Stimulated activated CD4-positive, alpha-beta T cell treated with anti-CD3 and anti-CD28 coated beads, Interleukin-4, amount 100 ng/mL, for 24 hours (primary cell): ENCODE data around the gene MLH3.
"Not testable (repeated sequence)": the region's sequence is repeated elsewhere in the genome, so short reads cannot be mapped to it uniquely, and the experiment has no call there.

Experiments
- DNase-seq: peaks from one replicate; pipeline ENCODE4 v3.0.0-alpha.2; 2020

MLH3 gene

DNA sequence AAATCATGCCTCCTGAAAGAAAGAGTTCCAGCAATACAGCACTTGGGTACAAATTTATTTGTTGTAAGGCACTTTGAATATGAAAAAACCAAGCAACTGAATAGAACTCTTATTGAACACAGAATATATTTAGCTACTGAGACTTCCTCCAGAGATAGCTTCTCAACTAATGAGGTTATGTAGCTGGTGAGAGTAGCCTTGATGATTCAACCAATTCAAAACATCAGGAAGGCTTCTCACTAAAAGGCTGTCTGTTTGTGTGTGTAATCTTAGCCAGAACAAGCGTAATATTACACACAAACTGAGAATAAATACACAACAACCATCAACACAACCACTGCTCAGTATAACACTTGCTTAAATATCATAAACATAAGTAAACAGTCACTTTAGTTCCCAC is 28.2 kb downstream of the MLH3 start:
- DNase-seq, result no peak

DNA sequence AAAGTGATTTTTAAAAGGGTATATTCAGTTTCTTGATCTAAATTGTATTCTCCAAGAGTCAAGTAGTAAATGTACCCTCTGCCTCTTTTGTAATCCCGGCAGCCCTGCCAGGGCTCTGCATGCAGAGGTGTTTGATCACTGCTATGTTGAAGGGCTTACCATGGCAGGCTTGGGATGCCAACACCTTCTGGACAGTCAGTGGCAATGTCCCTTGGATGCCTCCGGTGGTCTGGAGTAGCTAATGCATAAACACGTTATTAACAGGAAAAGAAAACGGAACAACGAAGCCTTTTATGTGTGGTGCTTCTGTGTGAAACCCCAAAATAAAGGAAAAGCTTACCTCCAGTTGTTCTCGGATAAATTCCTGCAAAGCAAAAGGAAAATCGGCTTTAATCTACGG is 28.6 kb downstream of the MLH3 start:
- DNase-seq, result no peak

DNA sequence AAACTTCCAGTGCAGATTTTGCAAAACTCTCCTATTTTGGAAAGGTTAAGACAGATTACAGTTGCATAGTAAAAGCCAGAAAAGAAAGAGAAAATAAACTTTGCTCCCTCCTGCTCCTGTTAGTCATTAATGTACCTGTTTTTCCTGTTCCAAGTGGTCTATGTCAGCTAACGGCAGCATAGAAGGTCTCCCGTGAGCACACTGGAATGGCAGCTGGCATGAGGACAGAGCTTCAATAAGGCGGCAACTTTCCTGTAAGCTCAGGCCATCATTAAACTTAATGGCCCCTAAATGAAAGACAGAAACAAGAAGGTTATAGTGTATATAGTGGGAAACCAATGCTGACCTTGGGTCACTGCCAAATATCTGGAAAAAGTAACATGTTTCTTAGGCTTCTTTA is 32.6 kb downstream of the MLH3 start:
- no peak for DNase-seq

DNA sequence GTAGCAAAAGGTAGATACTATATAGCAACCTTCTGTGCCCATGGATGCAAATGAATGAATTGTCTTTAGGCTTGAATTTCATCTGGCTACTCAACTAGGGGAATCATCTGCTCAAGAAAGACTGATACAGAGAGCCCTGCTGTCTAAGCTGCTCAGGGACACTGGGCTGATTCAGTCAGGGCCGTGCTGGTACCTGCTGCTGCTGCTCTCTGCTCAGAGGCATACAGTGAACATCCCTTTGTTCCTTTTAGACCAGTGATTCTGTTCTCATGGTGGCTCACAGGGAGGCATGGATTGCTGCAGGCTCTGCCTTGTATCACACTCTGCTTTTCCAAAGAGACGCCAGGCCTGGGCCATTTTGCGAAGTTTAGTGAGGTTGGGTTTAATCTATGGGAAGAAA is 34.5 kb downstream of the MLH3 start:
- no peak for DNase-seq

DNA sequence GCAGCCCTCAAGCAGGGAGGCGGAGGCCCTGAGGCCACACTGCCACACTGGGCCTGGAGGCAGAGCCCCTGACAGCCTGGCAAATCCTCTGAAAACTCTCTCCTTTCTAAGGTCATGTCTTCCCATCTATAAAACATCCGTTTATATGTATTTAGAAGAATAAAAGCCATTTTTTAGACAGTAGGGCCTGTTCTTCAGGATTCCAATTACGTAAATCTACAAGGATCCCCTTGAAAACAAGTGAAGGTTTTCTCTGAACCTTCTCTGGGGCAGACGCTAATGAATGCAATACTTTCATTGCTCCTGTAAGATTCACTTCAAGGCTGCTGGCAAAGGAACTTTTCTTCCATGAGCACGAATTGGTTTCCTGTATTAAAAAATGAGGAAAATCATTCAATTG is 35.8 kb downstream of the MLH3 start:
- DNase-seq, result no peak

GRCh38 chr14:75013290-75013689 is 38.0 kb downstream of the MLH3 start:
- DNase-seq, result no peak

GRCh38 chr14:75011356-75011994 is 39.8 kb downstream of the MLH3 start:
- no peak for DNase-seq

- DNase-seq, result no peak
Measured at GRCh38 chr14:75010472-75011093, 40.7 kb downstream of the MLH3 start.

DNA sequence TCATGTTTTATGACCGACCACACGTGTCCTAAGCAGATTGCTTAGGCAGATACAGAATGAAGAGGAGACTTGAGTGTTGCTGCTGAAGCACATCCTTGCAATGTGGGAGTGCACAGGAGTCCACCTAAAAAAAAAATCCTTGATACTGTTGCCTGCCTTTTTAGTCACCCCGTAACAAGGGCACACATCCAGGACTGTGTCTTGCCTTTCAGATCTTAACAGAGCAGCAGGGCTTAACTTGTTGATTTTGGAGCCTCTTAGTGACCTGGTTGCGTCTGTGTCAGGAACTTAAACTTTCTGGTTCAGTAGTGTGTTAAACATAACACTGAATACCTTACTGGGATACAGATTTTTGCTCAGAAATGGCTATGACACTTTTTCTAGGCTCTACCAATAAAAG is 42.1 kb downstream of the MLH3 start:
- DNase-seq, result no peak

GRCh38 chr14:75005357-75005756 is 45.9 kb downstream of the MLH3 start:
- no peak for DNase-seq

DNA sequence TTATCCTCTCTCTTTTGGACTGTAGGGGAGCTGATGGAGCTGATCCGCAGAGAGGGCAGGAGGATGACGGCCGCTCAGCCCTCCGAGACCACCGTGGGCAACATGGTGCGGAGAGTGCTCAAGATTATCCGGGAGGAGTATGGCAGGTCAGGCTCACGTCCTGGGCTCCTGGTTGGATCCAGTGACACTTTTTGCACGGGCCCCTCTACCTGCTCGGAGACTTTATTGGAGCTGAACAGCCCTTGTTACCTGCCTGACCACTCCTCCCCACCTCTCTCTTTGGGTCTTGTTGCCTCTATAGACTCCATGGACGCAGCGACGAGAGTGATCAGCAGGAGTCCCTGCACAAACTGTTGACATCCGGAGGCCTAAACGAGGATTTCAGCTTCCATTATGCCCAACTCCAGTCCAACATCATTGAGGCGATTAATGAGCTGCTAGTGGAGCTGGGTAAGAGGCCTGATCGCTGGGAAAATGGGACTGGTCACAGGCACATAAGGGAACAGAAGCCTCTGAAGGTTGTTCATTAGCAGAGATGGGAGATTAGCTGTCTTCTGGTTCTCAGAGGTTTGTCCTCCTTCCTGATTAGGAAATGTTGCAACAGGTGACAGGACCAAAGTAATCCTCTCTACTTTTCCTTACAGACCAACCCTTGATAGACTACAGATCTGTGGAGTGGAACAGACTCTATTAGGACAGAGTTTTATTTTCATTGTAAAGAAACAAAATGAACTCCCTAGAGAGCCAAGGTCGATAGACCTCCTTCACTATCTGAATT is 47.8 kb downstream of the MLH3 start:
- no peak for DNase-seq

GRCh38 chr14:75002392-75003249 is 48.6 kb downstream of the MLH3 start, which contains the start of gene EIF2B2:
TSS of gene EIF2B2 (plus strand) at chr14:75002921. CDS start at chr14:75002991, 70 bp downstream.
- peak; percentile 99 for DNase-seq

GRCh38 chr14:75001899-75002298 is 49.4 kb downstream of the MLH3 start:
- no peak for DNase-seq

DNA sequence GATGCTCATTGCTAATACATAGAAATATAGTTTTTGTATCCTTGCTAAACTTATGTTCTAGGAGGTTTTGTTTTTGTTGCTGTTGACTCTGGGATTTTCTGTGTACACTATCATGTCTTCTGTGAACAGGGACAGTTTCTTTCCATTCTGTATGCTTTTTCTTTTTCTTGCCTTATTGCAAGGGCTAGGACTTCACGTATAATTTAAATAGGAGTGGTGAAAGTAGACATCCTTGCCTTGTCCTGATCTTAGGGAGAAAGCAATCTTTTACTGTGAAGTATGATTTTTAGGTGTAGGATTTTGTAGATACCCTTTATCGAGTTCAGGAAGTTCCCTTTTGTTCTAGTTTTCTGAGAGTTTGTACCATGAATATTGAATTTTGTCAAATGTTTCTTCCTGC is 50.0 kb downstream of the MLH3 start:
- DNase-seq, result no peak

DNA sequence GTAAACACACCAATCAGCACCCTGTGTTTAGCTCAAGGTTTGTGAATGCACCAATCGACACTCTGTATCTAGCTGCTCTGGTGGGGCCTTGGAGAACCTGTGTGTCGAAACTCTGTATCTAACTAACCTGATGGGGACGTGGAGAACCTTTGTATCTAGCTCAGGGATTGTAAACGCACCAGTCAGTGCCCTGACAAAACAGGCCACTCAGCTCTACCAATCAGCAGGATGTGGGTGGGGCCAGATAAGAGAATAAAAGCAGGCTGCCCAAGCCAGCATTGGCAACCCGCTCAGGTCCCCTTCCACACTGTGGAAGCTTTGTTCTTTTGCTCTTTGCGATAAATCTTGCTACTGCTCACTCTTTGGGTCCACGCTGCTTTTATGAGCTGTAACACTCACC is 55.5 kb downstream of the MLH3 start:
- not testable (repeated sequence) for DNase-seq

DNA sequence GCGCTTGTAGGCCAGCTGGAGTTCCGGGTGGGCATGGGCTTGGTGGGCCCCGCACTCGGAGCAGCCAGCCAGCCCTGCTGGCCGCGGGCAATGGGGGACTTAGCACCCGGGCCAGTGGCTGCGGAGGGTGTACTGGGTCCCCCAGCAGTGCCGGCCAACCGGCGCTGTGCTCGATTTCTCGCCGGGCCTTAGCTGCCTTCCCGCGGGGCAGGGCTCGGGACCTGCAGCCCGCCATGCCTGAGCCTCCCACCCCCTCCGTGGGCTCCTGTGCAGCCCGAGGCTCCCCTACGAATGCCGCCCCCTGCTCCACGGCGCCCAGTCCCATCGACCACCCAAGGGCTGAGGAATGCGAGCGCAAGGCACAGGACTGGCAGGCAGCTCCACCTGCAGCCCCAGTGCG is 57.1 kb downstream of the MLH3 start:
- DNase-seq, result not testable (repeated sequence)

- DNase-seq, result no peak
Measured at GRCh38 chr14:74988993-74989392, 62.3 kb downstream of the MLH3 start.

GRCh38 chr14:74988131-74988530 is 63.1 kb downstream of the MLH3 start:
- DNase-seq, result no peak

- DNase-seq, result no peak
Measured at GRCh38 chr14:74985806-74986205, 65.5 kb downstream of the MLH3 start.

DNA sequence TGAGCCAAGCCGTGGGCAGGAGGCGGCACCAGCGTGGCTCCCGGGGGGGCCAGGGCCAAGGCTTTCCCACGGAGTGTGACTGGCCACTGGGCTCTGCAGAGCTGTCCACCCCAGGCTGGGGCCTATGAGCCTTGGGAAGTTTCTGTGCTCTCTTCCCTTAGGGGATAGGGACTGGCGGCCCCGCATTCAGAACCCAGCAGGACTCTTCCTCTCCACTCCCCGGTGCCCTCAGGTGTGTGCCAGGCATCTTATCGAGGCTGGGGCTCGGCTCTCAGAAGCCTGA is 66.3 kb downstream of the MLH3 start:
- no peak for DNase-seq

DNA sequence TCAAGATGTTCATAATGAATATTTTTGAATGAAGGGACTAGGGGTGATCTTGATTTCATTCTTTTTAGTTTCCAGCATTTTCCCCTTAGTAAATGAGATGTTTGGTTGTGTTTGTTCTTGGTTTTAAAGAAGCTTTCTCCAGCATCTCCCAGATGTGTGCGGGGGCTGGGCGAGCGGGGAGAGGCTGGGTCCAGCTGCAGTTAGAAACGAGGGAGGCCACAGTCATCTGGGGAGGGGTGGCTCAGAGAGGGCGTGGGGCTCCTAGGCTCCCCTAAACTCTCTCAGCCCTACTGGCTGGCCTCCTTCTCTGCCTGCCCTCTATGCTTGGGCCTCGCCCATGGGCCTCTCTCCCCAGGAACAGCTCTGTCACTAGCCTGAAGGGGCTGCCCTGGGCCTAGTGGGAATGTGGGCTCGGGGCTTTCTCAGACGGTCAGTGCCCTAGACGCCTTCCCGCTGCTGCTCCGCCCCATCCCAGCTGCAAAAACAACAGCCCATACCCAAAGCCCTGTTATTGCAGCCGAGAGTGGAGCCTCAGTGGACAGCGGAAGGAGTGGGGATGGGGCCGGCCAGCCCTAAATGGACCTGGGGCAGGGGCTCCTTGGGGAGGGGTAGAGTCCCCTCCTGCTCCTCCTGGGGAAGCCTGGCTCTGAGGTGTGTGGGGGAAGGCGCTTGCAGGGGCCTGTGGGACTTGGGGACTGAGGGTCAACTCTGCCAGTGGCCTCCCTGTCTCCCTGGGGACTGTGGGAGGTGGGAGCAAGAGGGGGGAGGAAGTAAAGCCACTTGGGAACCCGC is 66.8 kb downstream of the MLH3 start:
- DNase-seq, result no peak

DNA sequence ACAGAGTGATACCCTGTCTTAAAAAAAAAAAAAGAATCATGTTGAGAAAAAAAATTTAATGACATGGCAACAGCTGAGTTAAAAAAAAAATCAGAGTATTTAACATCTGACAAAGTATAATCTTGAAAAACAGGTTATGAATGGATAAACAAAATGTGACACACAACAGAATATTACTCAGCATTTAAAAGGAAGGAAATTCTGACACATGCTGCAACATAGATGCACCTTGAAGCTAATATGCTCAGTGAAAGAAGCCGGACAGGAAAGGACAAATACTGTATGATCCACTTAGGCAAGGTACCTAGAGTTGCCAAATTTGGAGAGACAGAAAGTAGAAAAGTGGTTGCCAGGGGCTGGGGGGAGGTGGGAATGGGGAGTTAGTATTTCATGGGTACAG is 67.9 kb downstream of the MLH3 start:
- no peak for DNase-seq

- no peak for DNase-seq
Measured at GRCh38 chr14:74982661-74983060, 68.6 kb downstream of the MLH3 start.
